H7 (cell line): ENCODE measurements around the gene CACNA1G. TPM values are rescaled to one million over a fixed set of nuclear protein-coding genes. Genes with fewer than 3 reads are reported as not detected.

ENCODE experiments used
- total RNA-seq: library from RNA; depleted of rRNA; stranded (reverse); fragments of >200 nt; shearing (Covaris generic); gene quantifications from 2 replicates; pipeline ENCODE4 v1.2.3, GENCODE V29; 2014; rRNA removed

The CACNA1G gene
- total RNA-seq, 1 experiment from 2014 or later: 1.9 TPM

Other genes with a start within 250 kb of the CACNA1G start
- gene XYLT2, start 214.6 kb upstream of the CACNA1G start, total RNA-seq: 47.5 and 54.3 TPM in 2 replicates
- gene MRPL27, start 187.5 kb upstream of the CACNA1G start, total RNA-seq: 55.5 and 86.3 TPM in 2 replicates
- 21.7 and 28.2 TPM in 2 replicates for gene EME1, start 187.5 kb upstream of the CACNA1G start, total RNA-seq
- 105 and 119 TPM in 2 replicates for gene LRRC59, start 163.2 kb upstream of the CACNA1G start, total RNA-seq
- 14.8 and 16.2 TPM in 2 replicates for gene ACSF2, start 134.5 kb upstream of the CACNA1G start, total RNA-seq
- not detected in 2 replicates for gene CHAD, start 91.8 kb upstream of the CACNA1G start, total RNA-seq
- gene RSAD1, start 81.9 kb upstream of the CACNA1G start, total RNA-seq: 28.4 and 38.1 TPM in 2 replicates
- 0.62 and 3.2 TPM in 2 replicates for gene MYCBPAP, start 52.3 kb upstream of the CACNA1G start, total RNA-seq
- gene EPN3, start 28.0 kb upstream of the CACNA1G start, total RNA-seq: 0.07 and 0.87 TPM in 2 replicates
- gene SPATA20, start 13.5 kb upstream of the CACNA1G start, total RNA-seq: 31.0 and 42.6 TPM in 2 replicates
- gene ABCC3, start 74.2 kb downstream of the CACNA1G start, total RNA-seq: 0.33 and 0.48 TPM in 2 replicates
- gene ANKRD40, start 147.2 kb downstream of the CACNA1G start, total RNA-seq: 42.0 and 46.0 TPM in 2 replicates
- 45.4 and 76.9 TPM in 2 replicates for gene LUC7L3, start 158.9 kb downstream of the CACNA1G start, total RNA-seq
- gene ANKRD40CL, start 206.8 kb downstream of the CACNA1G start, total RNA-seq: not detected in 2 replicates